COLO668 (cell line): ENCODE measurements around the gene ADM2.

ENCODE experiments used
- DNase-seq: peaks from one replicate; lab custom pipeline; 2025; ENCODE audit not compliant: unreplicated experiment; lab: John Stamatoyannopoulos, UW

ADM2 gene

GRCh38 chr22:50445071-50445879, 36.1 kb upstream of the ADM2 start:
- DNase-seq = no peak

GRCh38 chr22:50445880-50446707, 35.2 kb upstream of the ADM2 start:
- no peak for DNase-seq

GRCh38 chr22:50446708-50447575, 34.4 kb upstream of the ADM2 start:
- DNase-seq = no peak

GRCh38 chr22:50447576-50448551, 33.5 kb upstream of the ADM2 start:
- no peak for DNase-seq

GRCh38 chr22:50452649-50453048, 28.7 kb upstream of the ADM2 start:
- DNase-seq = no peak

- no peak for DNase-seq
Observed at GRCh38 chr22:50454556-50455075, 26.7 kb upstream of the ADM2 start.

DNA sequence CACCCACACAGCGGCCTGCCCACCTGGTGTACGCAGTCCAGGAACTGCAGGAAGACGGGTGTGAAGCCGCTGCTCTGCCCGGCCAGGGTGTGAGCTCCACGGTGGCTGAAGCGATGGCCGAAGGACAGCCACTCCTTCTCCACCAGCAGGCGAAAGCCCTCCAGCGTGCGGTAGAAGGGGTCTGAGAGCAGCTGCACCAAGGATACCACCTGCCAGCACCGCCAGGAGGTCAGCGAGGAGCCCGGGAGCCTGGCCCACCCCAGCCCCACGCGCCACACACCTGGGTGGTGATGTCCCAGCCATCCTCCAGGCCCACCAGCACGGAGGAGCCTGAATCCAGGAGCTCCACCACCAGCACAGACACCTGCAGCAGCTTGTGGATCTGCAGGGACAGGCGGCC, 26.1 kb upstream of the ADM2 start:
- no peak for DNase-seq

DNA sequence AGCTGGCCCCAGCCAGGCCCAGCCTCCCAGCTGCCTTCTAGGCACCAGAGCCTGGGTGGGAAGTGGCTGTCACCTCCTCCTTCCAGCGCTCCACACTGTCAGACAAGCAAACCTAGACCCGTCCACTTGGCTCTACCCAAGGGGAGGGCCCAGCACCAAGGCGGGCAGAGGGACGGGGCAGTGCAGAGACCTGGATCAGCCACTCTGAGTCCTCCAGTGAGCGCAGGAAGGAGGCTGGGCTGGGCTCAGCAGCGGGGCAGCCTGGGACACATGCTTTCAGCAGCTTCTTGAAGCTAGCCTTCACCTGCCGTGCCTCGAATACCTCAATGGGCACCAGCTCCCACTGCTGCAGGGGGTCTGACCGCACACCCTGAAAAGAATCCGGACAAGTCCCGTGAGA, 25.3 kb upstream of the ADM2 start:
- no peak for DNase-seq

GRCh38 chr22:50456466-50457234, 24.7 kb upstream of the ADM2 start:
- no peak for DNase-seq

DNA sequence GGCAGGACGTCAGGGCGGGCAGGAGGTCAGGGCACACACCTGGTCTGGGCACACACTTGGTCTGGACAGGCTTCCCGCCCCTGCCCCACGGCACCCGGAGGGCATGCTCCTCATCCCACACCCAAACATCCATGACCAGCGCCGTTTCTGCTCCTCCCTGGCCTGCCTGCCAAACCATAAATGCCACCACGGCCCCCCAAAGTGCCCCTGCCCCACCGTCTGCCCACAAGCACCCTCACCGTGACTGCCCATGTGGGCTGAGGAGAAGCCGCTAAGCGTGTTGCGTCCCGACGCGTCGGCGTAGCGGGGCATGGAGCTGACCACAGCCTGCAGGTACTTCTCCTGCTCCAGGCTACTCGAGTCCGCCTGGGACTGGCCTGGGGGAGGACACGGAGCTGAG, 22.3 kb upstream of the ADM2 start:
- DNase-seq = no peak

DNA sequence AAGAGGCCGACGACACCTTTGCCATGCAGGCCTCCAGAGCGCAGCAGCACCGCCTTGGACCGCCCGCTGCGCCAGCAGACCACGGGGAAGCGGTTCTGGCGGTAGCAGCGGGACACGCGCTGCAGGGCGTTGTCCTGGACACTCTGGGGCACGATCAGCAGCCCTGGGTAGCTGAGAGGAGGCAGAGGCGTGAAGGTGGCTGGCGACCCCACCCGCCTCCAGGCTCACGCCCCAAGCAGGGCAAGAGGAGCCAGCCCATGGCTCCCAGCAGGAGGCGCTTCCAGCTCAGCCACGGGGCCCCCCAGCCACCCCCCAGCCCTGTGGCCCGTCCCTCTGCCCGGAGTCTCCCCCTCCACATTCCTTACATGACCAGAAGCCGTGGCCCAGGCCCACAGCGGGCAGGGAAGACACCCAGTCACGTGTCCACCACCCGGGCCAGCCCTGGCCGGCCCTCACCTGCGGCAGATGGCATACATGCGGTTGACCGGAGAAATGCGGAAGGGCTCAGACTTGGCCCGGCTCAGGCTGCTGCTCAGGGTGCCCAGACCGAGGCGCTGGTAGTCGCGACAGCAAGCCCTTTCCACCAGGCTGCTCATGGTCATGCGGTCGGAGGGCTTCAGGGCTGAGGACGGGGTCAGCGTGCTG, 21.7 kb upstream of the ADM2 start:
- no peak for DNase-seq

GRCh38 chr22:50460938-50461337, 20.4 kb upstream of the ADM2 start:
- DNase-seq = no peak

DNA sequence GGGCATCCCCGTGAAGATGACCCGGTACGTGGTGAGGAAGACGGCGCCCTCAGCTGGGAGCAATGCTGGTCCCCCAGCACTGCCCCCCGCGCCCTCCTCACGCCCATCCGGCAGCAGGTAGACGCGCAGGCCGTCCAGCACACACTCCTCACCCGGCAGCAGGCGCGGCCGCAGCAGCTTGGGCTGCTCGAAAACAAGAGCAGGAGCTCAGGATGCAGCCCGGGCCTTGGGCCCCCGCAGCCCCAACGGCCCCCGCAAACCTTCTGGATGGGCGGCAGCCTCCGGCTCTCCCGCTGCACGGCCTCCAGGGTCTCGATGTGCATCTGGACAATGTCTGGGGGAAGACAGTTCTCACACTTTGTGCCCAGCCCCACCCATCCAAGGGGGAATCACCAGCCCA, 19.8 kb upstream of the ADM2 start:
- no peak for DNase-seq

GRCh38 chr22:50461979-50462540, 19.3 kb upstream of the ADM2 start:
- DNase-seq = no peak

GRCh38 chr22:50463188-50463900, 18.0 kb upstream of the ADM2 start:
- DNase-seq = no peak

- no peak for DNase-seq
Observed at GRCh38 chr22:50464451-50464850, 16.9 kb upstream of the ADM2 start.

DNA sequence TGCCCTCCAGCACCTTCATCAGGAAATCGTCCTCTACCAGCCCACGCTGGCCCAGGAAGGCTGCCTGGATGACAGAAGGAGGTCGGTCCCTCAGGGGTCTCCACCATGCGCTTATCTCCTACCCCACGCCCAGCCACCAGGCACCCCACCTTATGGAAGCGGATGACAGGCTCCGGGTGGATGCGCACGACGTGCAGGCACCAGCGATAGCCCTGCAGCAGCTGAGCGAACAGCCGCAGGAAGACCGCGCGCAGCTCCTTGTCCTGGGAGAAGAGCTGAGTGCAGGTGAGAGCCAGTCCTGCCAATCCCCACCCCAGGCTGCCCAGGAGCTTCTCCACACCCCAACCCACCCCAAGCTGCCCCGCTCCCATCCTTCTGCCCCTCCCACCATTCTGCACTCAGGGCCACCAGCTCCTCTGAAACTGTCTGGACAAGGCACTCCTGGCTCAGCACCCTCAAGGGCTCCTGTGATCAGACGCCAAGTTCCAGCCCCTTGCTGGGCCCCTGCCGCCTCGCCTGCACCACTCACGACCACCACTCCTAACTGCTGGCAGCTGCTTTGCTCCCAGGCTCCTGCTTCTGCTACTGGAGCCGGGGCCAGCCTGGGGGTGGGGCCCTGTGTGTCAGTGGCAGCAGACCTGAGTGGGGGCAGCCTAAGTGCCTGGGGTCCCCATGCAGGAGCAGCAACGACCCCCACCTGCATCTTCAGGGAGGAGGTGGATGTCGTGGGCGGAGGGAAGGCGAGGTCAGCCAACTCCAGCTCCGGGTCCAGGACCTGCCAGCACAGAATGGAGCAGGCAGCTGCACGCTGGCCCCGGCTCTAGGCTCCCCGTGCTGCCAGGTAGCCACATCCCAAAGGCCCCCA, 16.0 kb upstream of the ADM2 start:
- DNase-seq = no peak
